NCI-H1694 treated with DMSO at 0.1 percent for 48 hours (cell line): ENCODE measurements around the gene MAP4K1.
"Not testable (repeated sequence)": the region's sequence is repeated elsewhere in the genome, so short reads cannot be mapped to it uniquely, and the experiment has no call there.

Experiments used
- DNase-seq: peaks from one replicate; lab custom pipeline; 2025; lab: John Stamatoyannopoulos, UW

The MAP4K1 gene

GRCh38 chr19:38569368-38569983 is 48.3 kb downstream of the MAP4K1 start:
- DNase-seq: no peak

DNA sequence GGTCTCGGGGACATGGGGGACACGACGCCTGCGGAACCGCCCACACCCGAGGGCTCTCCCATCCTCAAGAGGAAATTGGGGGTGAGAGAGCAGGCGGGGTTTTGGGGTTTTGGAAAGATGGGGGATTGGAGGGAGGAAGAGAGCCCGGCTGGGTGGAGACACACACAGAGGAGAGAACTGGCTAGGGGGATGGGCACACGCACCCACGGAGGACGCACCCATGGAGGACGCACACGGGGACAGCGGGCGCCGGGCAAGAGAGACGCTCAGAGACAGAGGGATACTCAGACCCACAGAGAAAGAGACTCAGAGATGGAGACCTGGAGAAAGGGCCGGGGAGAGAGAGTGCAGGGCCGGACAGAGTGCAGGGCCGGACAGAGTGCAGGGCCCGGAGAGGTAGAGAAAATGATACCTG is 52.1 kb downstream of the MAP4K1 start:
- no peak for DNase-seq

DNA sequence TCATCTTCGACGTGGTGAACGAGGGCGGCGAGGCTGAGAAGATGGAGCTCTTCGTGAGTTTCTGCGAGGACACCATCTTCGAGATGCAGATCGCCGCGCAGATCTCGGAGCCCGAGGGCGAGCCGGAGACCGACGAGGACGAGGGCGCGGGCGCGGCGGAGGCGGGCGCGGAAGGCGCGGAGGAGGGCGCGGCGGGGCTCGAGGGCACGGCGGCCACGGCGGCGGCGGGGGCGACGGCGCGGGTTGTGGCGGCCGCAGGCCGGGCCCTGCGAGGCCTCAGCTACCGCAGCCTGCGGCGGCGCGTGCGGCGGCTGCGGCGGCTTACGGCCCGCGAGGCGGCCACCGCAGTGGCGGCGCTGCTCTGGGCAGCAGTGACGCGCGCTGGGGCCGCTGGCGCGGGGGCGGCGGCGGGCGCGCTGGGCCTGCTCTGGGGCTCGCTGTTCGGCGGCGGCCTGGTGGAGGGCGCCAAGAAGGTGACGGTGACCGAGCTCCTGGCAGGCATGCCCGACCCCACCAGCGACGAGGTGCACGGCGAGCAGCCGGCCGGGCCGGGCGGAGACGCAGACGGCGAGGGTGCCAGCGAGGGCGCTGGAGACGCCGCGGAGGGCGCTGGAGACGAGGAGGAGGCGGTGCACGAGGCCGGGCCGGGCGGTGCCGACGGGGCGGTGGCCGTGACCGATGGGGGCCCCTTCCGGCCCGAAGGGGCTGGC is 52.6 kb downstream of the MAP4K1 start:
- DNase-seq: no peak

DNA sequence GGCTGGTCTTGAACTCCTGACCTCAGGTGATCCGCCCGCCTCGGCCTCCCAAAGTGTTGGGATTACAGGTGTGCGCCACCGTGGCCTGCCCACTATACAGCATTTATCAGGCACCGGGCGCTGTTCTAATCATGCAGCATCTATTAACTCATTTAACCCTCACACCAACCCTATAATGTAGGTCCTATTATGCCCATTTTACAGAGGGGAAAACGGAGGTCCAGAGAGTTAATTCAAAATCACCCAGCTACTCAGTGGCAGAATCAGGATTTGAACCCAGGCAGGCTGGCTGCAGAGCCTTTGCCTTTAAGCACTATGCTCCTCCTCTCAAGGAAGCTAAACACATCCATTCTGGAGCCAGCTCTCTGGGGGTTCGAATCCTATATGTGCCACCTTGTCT is 54.3 kb downstream of the MAP4K1 start:
- DNase-seq: no peak

DNA sequence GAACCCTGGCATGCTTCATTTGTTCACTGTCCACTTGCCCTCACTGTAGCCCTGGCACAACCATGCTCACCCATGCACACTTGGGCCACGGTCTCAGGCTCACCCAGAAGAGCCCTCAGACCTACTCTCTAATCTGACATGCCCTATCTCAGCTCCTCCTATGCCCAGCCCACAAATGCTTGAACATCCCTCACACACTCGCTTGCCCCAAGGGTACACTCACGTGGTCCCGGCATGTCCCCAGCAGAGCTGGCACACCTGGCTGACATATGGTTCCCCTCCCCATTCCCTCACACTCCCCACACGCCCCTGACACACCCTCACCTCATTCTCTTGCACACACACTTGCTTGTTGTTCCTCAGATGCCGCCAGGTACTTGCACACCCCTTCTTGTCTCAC is 55.7 kb downstream of the MAP4K1 start:
- DNase-seq: no peak

DNA sequence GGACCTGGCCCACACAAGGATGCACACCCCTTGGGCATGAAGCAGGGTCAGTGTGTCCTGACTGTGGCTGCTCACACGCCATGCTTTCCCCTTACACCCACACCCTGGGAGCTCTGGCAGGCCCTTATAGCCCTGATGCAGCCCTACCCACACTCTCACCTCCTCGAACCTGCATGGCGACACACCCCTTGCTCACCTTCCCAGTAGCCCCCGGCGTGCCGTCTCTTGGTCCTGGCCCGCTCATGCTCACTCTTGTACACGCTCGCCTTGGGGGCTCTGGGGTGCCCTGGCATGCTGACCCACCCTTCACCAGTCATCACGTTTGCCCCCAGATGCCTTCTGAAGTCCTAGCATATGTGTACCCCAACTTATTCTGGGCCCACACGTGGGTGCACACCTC is 56.1 kb downstream of the MAP4K1 start:
- DNase-seq: no peak

GRCh38 chr19:38561053-38561606 is 56.6 kb downstream of the MAP4K1 start:
- no peak for DNase-seq

GRCh38 chr19:38559428-38560401 is 58.0 kb downstream of the MAP4K1 start:
- DNase-seq: no peak

DNA sequence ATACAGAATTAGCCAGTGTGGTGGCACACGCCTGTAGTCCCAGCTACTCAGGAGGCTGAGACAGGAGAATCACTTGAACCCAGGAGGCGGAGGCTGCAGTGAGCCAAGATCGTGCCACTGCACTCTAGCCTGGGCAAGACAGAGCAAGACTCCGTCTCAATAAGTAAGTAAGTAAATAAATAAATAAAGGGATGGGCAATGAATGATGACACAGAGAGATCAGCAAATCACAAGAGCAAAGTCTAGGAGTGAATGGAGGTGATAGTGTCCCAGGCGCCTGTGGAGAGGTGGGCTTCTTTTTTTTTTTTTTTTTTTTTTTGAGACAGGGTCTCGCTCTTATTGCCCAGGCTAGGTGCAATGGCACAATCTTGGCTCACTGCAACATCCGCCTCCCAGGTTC is 58.8 kb downstream of the MAP4K1 start:
- DNase-seq: not testable (repeated sequence)

- DNase-seq: no peak
These were observed 60.5 kb downstream of the MAP4K1 start for GRCh38 chr19:38557205-38557799.

DNA sequence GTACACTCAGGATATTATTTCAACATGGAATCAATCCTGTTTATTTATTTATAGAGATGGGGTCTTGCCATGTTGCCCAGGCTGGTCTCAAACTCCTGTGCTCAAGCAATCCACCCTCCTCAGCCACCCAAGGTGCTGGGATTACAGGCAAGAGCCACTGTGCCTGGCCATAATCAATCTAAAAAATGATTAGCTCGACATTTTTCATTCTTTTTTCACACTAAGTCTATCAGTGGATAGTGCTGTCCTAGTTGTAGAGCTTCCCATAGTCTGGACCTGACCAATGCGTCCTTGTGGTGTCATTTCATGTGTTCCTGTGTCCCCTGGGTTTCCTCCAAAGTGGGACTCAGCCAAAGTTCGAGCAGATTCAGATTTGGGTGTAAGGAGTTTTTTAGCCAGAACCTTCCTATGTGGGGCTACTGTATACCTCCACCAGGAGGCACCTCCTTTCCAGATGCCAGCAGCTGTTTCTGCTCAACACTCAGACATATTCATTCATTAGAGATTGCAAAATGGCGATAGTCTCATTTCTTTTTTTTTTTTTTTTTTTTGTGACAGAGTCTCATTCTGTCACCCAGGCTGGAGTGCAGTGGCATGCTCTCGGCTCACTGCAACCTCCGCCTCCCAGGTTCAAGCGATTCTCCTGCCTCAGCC is 61.1 kb downstream of the MAP4K1 start:
- DNase-seq: no peak

DNA sequence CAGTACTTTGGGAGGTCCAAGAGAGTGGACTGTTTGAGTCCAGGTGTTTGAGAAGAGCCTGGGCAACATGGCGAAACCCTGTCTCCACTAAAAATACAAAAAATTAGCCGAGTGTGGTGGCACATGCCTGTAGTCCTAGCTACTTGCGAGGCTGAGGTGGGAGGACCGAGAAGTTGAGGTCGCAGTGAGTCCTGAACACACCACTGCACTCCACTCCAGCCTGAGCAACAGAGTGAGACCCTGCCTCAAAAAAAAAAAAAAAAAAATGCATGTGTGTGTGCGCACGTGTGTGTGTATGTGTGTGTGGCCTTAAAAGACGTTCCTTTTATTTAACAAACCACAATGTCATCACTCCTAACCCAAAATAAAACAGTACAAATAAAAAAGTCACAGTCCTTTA is 62.6 kb downstream of the MAP4K1 start:
- no peak for DNase-seq

DNA sequence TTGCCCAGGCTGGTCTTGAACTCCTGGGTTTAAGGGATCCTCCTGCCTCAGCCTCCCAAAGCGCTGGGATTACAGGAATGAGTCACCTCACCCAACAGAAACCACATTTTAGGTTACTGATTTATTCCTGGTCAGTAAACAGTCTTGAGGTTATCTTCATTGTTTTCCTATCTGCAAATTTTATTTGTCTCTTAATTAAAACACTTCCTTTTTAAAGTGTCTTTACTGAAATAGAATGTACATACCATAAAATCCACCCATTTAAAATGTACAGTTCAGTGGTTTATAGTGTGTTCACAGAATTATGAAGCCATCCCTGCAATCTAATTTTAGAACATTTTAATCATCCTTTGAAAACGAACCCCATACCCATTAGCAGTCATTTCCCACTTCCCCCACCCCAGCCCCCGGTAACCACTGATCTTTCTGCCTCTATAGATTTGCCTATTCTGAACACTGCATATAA is 63.0 kb downstream of the MAP4K1 start:
- DNase-seq: no peak

GRCh38 chr19:38553239-38553638 is 64.5 kb downstream of the MAP4K1 start:
- DNase-seq: not testable (repeated sequence)

GRCh38 chr19:38551450-38551813 is 66.3 kb downstream of the MAP4K1 start:
- DNase-seq: no peak

DNA sequence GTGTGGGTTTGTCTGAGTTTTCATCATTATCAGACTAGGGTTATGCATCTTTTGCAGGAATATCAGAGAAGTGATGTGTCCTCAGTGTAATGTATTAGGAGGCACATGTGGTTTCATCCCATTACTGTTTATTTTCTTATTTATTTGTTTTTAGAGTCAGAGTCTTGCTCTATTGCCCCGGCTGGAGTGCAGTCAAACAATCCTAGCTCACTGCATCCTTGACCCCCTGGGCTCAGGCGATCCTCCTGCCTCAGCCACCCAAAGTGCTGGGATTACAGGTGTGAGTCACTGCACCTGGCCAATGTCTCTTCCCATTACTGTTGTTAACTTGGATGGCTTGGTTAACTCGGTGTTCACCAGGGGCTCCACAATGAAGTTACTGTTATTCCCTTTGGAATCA is 67.4 kb downstream of the MAP4K1 start:
- no peak for DNase-seq

DNA sequence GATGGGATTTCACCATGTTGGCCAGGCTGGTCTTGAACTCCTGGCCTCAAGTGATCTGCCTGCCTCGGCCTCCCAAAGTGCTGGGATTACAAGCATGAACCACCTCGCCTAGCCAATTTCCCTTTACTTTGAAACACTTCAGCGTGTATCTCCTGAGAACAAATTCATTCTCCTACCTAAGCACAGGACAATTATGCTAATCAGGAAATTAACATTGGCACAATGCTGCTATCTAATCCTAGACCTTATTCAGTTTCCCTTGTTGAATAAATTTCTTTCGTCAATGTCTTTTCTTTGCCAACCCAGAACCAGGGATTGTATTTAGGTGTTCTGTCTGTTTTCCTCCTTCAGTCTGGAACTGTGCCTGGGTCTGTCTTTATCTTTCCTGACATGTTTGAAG is 67.8 kb downstream of the MAP4K1 start:
- DNase-seq: no peak

- DNase-seq: no peak
These were observed 68.7 kb downstream of the MAP4K1 start for GRCh38 chr19:38549061-38549460.

GRCh38 chr19:38547421-38547820 is 70.3 kb downstream of the MAP4K1 start:
- DNase-seq: no peak

DNA sequence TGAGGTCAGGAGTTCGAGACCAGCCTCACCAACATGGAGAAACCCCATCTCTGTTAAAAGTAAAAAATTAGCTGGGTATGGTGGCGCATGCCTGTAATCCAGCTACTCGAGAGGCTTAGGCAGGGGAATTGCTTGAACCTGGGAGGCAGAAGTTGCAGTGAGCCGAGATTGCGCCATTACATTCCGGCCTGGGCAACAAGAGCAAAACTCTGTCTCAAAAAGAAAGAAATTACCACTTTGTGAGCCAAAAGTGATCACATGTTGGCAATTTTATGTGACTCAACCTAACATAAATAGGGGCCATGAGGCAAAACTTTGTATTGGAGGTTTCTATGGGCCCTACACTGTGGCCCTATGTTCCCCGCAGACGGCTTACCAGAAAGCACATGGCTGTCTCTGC is 72.2 kb downstream of the MAP4K1 start:
- no peak for DNase-seq

GRCh38 chr19:38544569-38545315 is 73.0 kb downstream of the MAP4K1 start:
- DNase-seq: no peak
